WTC11 (cell line): ENCODE measurements around the gene DTWD2.

Experiments
- ATF3 ChIP-seq: sonication (generic); formaldehyde crosslinking; conservative IDR thresholded peaks from 2 replicates; pipeline ENCODE4 v1.8.1; 2022; ENCODE audit warnings: mild to moderate bottlenecking, missing genetic modification reagents
- CBFB ChIP-seq: sonication (generic); formaldehyde crosslinking; IDR thresholded peaks from 2 replicates; pipeline ENCODE4 v1.8.1; 2022; ENCODE audit warnings: mild to moderate bottlenecking, low read depth, missing genetic modification reagents
- CREB1 ChIP-seq: sonication (generic); formaldehyde crosslinking; IDR thresholded peaks from 2 replicates; pipeline ENCODE4 v1.8.0; 2023; ENCODE audit warnings: mild to moderate bottlenecking, missing genetic modification reagents
- ESRRA ChIP-seq: sonication (generic); formaldehyde crosslinking; IDR thresholded peaks from 2 replicates; pipeline ENCODE4 v1.8.1; 2022; ENCODE audit warnings: mild to moderate bottlenecking, missing genetic modification reagents, borderline replicate concordance
- ETV6 ChIP-seq: sonication (generic); formaldehyde crosslinking; IDR thresholded peaks from 2 replicates; pipeline ENCODE4 v1.8.1; 2022; ENCODE audit warnings: mild to moderate bottlenecking, missing genetic modification reagents
- FOXJ3 ChIP-seq: sonication (generic); formaldehyde crosslinking; IDR thresholded peaks from 2 replicates; pipeline ENCODE4 v1.9.0; 2021; ENCODE audit warnings: missing genetic modification reagents, mild to moderate bottlenecking, borderline replicate concordance
- SP1 ChIP-seq: sonication (generic); formaldehyde crosslinking; conservative IDR thresholded peaks from 2 replicates; pipeline ENCODE4 v1.8.1; 2022; ENCODE audit warnings: missing genetic modification reagents
- TF ChIP-seq, protein P1 (sequence below): fragments of 200-600 bp; IDR thresholded peaks from 2 replicates; pipeline ENCODE4 v1.8.0; 2022; ENCODE audit warnings: antibody characterized with exemption

DNA sequence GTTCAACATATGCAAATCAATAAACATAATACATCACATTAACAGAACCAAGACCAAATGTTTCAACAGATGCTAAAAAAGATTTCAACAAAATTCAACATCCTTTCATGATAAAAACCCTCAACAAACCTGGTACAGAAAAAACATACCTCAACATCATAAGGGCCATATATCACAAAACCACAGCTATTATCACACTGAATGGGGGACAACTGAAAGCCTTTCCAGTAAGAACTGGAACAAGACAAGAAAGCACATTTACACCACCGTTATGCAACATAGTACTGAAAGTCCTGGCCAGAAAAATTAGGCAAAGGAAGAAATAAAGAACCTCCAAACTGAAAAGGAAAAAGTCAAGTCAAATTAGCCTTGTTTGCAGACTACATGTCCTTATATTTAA lies 93.6 kb downstream of the DTWD2 start:
- TF ChIP-seq, protein P1, sequence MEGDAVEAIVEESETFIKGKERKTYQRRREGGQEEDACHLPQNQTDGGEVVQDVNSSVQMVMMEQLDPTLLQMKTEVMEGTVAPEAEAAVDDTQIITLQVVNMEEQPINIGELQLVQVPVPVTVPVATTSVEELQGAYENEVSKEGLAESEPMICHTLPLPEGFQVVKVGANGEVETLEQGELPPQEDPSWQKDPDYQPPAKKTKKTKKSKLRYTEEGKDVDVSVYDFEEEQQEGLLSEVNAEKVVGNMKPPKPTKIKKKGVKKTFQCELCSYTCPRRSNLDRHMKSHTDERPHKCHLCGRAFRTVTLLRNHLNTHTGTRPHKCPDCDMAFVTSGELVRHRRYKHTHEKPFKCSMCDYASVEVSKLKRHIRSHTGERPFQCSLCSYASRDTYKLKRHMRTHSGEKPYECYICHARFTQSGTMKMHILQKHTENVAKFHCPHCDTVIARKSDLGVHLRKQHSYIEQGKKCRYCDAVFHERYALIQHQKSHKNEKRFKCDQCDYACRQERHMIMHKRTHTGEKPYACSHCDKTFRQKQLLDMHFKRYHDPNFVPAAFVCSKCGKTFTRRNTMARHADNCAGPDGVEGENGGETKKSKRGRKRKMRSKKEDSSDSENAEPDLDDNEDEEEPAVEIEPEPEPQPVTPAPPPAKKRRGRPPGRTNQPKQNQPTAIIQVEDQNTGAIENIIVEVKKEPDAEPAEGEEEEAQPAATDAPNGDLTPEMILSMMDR = no peak
- TF ChIP-seq CREB1 = no peak
- TF ChIP-seq ETV6 (CRISPR knock-in tag) = no peak
- no peak for TF ChIP-seq CBFB (CRISPR knock-in tag)
- TF ChIP-seq ESRRA (CRISPR knock-in tag) = no peak
- TF ChIP-seq FOXJ3 (CRISPR knock-in tag) = no peak
- TF ChIP-seq ATF3 (CRISPR knock-in tag) = no peak
- no peak for TF ChIP-seq SP1 (CRISPR knock-in tag)
